ENCODE data around the gene SCGB3A1.

GRCh38 chr5:180592176-180592575, 877 bp upstream of the SCGB3A1 start:
- TF ChIP-seq CTCF (conservative IDR thresholded peaks at IDR 0.05) (no peak), ZFX (IDR thresholded peaks at IDR 0.05) (no peak)

Measured in C4-2B (cell line).